K562 (cell line): ENCODE results near the gene ZNF296. TPM values are rescaled to one million over a fixed set of nuclear protein-coding genes. Genes with fewer than 3 reads are reported as not detected.

Experiments used
- CBFA2T3 ChIP-seq: fragments of 450-650 bp; IDR thresholded peaks from 2 replicates; pipeline ENCODE4 v1.6.1; 2017
- CCAR2 ChIP-seq: fragments of 200-400 bp; formaldehyde crosslinking; IDR thresholded peaks from 2 replicates; pipeline ENCODE4 v1.6.1; 2017; ENCODE audit warnings: mild to moderate bottlenecking, low read depth, low read length
- DMBX1 ChIP-seq: fragments of 250-450 bp; sonication (Bioruptor Pico); IDR thresholded peaks from 2 replicates; pipeline ENCODE4 v1.8.0; 2022; ENCODE audit warnings: inconsistent platforms, mild to moderate bottlenecking, moderate library complexity, borderline replicate concordance
- GTF2E2 ChIP-seq: fragments of 200-800 bp; sonication (Bioruptor generic); IDR thresholded peaks from 2 replicates; pipeline ENCODE4 v1.6.1; 2016; ENCODE audit warnings: missing genetic modification characterization, missing compliant biosample characterization
- KDM4B ChIP-seq, 2 experiments: fragments of 450-650 bp in 1 of 2; sonication (generic) in 1 of 2; IDR thresholded peaks; 2 replicates each; pipeline ENCODE4 v1.6.1; 2016 to 2017; ENCODE audit warnings: borderline replicate concordance in 2 of 2, antibody characterized with exemption in 1 of 2, low read depth in 1 of 2, mild to moderate bottlenecking in 1 of 2
- NR2C1 ChIP-seq, 2 experiments: fragments of 450-650 bp; IDR thresholded peaks; 2 replicates each; pipeline ENCODE4 v1.6.1; 2017; ENCODE audit warnings: mild to moderate bottlenecking in 2 of 2, antibody characterized with exemption in 1 of 2, inconsistent platforms in 1 of 2, missing compliant biosample characterization in 1 of 2, missing genetic modification characterization in 1 of 2
- SRSF1 ChIP-seq: fragments of 200-400 bp; formaldehyde crosslinking; IDR thresholded peaks from 2 replicates; pipeline ENCODE4 v1.6.1; 2017; ENCODE audit warnings: mild to moderate bottlenecking, low read depth, low read length, moderate library complexity
- SRSF3 ChIP-seq: fragments of 200-400 bp; formaldehyde crosslinking; IDR thresholded peaks from 2 replicates; pipeline ENCODE4 v1.6.1; 2016; ENCODE audit warnings: mild to moderate bottlenecking, low read length, moderate library complexity; ENCODE audit not compliant: insufficient read depth
- ZNF12 ChIP-seq: sonication (generic); formaldehyde crosslinking; IDR thresholded peaks from 2 replicates; pipeline ENCODE4 v1.4.0; 2020; ENCODE audit warnings: mild to moderate bottlenecking, missing genetic modification reagents
- polyA plus RNA-seq, 8 experiments: library from polyadenylated mRNA; depleted of rRNA in 4 of 8; stranded (reverse) in 5 of 8; unstranded in 3 of 8; fragments of >200 nt; fragmentation: Nextera tagmentation in 2 of 8; fragmentation: Illumina TruSeq in 1 of 8; extraction: Ambion mirVana in 2 of 8; extraction: Trizol in 1 of 8; gene quantifications; 2 replicates each; pipeline versions ENCODE4 v1.2.1 to v1.2.3, GENCODE V29; 2011 to 2014; ENCODE audit warnings: inconsistent platforms in 1 of 8, missing spikeins in 1 of 8
- total RNA-seq, 7 experiments: library from RNA; depleted of rRNA in 6 of 7; stranded (reverse); fragments of >200 nt in 6 of 7; fragmentation: Illumina TruSeq in 2 of 7; extraction: Trizol in 2 of 7; gene quantifications; 2 replicates each; pipeline versions ENCODE4 v1.2.1 to v1.2.3, GENCODE V29; 2011 to 2021; ENCODE audit warnings: low replicate concordance in 1 of 7
- TF ChIP-seq, protein P1 (sequence below), 2 experiments: fragments of 450-650 bp; IDR thresholded peaks; 2 replicates each; pipeline ENCODE4 v1.6.1; 2016; ENCODE audit warnings: mild to moderate bottlenecking in 2 of 2, borderline replicate concordance in 1 of 2, low read depth in 1 of 2, moderate library complexity in 1 of 2
- TF ChIP-seq, protein P2 (sequence below): fragments of 450-650 bp; IDR thresholded peaks from 2 replicates; pipeline ENCODE4 v1.6.1; 2018; ENCODE audit not compliant: partially characterized antibody
- TF ChIP-seq, protein P3 (sequence below): fragments of 200-800 bp; sonication (Bioruptor generic); IDR thresholded peaks from 2 replicates; pipeline ENCODE4 v1.6.1; 2017; ENCODE audit warnings: missing genetic modification characterization, missing compliant biosample characterization

ZNF296 gene
- total and polyA plus RNA-seq, 9 of the 15 experiments (the other 6 are each of a cell fraction or from before 2014, with no cell fraction given), result 0.03 to 8.8 (median 0.47) TPM; not detected in 1

DNA sequence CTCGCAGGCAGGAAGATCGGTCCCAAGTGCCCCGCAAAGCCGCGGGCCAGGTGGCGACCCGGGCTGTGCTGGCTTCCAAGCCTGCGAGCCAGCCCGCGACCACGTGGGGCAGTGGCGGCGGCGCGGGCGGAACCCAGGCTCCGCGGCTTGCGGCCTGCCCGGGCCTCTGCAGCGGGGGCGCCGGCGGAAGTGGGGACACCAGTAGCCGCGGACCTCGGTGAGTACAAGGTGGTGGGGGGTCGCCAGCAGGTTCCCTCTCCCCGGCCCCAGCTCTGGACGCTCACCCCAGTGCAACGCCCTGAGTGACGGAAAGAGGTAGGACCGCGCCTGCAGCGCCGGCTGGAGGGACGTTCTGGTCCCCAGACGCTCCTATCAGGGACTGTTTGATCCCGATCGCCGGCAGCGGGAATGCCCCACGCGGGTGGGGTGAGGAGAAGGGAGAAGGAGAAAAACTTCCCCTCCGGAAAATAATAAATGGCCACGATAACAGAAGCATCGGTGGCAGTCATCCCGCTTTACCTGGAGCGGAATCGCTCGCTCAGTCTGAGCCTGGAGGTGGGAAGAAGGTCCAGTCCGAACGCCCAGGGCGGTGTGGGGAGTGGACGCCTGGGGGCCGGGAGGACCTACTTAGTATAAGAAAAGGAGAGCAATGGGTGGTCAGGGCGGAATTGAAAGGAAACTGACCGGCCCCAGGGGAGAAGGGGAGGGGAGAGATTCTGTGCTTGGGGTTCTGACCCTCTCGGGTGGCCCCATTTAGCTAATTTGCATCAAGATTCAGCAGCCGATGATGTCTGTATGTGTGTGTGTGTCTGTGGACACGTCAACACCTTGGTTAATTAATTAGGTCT, 3.0 kb upstream of the ZNF296 start, which contains the start of gene GEMIN7 (continued):
- TF ChIP-seq, protein P1, sequence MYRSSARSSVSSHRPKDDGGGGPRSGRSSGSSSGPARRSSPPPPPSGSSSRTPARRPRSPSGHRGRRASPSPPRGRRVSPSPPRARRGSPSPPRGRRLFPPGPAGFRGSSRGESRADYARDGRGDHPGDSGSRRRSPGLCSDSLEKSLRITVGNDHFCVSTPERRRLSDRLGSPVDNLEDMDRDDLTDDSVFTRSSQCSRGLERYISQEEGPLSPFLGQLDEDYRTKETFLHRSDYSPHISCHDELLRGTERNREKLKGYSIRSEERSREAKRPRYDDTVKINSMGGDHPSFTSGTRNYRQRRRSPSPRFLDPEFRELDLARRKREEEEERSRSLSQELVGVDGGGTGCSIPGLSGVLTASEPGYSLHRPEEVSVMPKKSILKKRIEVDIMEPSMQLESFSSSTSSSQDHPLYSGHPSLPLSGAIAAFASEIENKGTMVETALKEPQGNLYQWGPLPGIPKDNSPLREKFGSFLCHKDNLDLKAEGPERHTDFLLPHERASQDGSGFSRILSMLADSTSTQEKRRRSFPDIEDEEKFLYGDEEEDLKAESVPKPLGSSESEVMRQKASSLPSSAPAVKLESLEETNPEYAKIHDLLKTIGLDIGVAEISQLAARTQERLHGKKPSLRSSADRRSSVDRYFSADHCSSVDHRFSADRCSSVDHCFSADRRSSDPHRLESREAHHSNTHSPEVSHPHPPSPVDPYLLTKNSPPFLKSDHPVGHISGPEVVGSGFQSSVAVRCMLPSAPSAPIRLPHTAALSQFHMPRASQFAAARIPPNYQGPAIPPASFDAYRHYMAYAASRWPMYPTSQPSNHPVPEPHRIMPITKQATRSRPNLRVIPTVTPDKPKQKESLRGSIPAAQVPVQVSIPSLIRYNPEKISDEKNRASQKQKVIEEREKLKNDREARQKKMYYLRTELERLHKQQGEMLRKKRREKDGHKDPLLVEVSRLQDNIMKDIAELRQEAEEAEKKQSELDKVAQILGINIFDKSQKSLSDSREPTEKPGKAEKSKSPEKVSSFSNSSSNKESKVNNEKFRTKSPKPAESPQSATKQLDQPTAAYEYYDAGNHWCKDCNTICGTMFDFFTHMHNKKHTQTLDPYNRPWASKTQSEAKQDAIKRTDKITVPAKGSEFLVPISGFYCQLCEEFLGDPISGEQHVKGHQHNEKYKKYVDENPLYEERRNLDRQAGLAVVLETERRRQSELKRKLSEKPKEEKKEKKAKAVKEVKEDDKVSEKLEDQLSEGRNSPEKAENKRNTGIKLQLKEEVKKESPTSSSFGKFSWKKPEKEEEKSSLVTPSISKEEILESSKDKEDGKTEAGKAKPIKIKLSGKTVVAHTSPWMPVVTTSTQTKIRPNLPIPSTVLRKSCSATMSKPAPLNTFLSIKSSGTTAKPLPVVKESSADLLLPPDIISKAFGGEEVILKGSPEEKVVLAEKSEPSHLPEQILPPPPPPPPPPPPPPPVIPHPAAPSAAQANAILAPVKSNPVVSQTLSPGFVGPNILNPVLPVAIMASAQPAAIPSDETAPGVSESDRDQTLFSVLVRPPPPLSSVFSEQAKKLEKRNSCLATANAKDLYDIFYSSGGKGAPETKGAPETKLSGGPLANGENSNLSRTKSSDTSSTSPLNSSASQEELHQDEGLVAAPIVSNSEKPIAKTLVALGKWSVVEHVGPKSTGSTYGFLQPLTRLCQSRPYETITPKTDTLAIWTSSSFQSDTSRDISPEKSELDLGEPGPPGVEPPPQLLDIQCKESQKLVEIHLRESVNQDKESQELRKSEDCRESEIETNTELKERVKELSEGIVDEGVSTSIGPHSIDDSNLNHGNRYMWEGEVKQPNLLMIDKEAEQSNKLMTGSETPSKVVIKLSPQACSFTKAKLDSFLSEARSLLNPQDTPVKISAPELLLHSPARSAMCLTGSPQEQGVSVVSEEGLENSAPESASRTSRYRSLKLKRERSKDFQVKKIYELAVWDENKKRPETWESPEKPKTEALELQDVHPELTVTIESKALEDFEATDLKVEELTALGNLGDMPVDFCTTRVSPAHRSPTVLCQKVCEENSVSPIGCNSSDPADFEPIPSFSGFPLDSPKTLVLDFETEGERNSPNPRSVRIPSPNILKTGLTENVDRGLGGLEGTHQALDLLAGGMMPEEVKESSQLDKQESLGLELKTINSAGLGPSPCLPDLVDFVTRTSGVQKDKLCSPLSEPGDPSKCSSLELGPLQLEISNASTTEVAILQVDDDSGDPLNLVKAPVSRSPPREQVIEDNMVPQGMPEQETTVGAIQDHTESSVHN (IDR thresholded peaks at IDR 0.05; ENCODE audit: borderline replicate concordance in 1 of 2, low read depth in 1 of 2), result no peak
- TF ChIP-seq CCAR2 (no peak), CBFA2T3 (no peak), NR2C1 (IDR thresholded peaks at IDR 0.05) (0 out of 2 replicates have a peak, but pooled peaks have one; percentile 30), NR2C1 (tag; IDR thresholded peaks at IDR 0.05) (no peak), SRSF3 (no peak), GTF2E2 (peak; percentile 97), ZNF12 (CRISPR knock-in tag) (no peak), SRSF1 (no peak), KDM4B (IDR thresholded peaks at IDR 0.05; ENCODE audit: borderline replicate concordance in 2 of 2, low read depth in 1 of 2) (peak in 1 of 2 experiments; percentile 86; a peak in 2 of 4 replicates), DMBX1 (CRISPR knock-in tag) (peak; percentile 58; the same call in 1 of the 2 replicates)
- TF ChIP-seq, protein P2, sequence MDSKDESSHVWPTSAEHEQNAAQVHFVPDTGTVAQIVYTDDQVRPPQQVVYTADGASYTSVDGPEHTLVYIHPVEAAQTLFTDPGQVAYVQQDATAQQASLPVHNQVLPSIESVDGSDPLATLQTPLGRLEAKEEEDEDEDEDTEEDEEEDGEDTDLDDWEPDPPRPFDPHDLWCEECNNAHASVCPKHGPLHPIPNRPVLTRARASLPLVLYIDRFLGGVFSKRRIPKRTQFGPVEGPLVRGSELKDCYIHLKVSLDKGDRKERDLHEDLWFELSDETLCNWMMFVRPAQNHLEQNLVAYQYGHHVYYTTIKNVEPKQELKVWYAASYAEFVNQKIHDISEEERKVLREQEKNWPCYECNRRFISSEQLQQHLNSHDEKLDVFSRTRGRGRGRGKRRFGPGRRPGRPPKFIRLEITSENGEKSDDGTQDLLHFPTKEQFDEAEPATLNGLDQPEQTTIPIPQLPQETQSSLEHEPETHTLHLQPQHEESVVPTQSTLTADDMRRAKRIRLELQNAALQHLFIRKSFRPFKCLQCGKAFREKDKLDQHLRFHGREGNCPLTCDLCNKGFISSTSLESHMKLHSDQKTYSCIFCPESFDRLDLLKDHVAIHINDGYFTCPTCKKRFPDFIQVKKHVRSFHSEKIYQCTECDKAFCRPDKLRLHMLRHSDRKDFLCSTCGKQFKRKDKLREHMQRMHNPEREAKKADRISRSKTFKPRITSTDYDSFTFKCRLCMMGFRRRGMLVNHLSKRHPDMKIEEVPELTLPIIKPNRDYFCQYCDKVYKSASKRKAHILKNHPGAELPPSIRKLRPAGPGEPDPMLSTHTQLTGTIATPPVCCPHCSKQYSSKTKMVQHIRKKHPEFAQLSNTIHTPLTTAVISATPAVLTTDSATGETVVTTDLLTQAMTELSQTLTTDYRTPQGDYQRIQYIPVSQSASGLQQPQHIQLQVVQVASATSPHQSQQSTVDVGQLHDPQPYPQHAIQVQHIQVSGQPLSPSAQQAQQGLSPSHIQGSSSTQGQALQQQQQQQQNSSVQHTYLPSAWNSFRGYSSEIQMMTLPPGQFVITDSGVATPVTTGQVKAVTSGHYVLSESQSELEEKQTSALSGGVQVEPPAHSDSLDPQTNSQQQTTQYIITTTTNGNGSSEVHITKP, result peak; percentile 29
- TF ChIP-seq, protein P3, sequence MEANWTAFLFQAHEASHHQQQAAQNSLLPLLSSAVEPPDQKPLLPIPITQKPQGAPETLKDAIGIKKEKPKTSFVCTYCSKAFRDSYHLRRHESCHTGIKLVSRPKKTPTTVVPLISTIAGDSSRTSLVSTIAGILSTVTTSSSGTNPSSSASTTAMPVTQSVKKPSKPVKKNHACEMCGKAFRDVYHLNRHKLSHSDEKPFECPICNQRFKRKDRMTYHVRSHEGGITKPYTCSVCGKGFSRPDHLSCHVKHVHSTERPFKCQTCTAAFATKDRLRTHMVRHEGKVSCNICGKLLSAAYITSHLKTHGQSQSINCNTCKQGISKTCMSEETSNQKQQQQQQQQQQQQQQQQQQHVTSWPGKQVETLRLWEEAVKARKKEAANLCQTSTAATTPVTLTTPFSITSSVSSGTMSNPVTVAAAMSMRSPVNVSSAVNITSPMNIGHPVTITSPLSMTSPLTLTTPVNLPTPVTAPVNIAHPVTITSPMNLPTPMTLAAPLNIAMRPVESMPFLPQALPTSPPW, result peak; percentile 74
